CD4-positive, alpha-beta T cell treated with Interleukin-6 at 100 ng/mL for 8 hours (primary cell): ENCODE data around the gene RNU4-1.
A peak's percentile ranks its signal among the peaks of the same experiment; 100 is the strongest.
"Not testable (repeated sequence)": the region's sequence is repeated elsewhere in the genome, so short reads cannot be mapped to it uniquely, and the experiment has no call there.

Source experiments
- DNase-seq: peaks from one replicate; pipeline ENCODE4 v3.0.0-alpha.2; 2020; ENCODE audit warnings: mixed read lengths, low spot score

Gene RNU4-1

DNA sequence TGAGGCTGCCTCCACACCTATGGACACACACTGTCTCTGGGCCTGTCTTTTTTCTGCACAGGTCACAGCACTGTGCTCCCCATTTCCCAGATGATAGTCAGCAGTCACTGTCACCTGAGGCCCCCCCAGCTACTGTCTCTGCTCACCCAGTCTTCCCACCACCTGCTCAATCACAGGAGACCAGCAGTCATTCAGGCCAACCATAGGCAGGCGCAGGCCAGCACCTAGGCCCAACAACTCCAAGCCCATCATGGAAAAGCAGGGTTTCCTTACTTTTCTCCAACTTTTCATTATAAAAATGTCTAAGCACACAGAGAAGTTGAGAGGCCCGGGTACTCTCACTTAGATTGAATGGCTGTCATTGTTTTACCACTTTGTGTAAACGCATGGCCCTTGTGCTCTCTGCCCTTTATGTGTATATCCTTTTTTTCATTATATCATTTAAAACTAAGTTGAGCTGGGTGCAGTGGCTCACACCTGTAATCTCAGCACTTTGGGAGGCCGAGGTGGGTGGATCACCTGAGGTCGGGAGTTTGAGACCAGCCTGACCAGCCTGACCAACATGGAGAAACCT lies 34.6 kb downstream of the RNU4-1 start:
- DNase-seq = no peak

DNA sequence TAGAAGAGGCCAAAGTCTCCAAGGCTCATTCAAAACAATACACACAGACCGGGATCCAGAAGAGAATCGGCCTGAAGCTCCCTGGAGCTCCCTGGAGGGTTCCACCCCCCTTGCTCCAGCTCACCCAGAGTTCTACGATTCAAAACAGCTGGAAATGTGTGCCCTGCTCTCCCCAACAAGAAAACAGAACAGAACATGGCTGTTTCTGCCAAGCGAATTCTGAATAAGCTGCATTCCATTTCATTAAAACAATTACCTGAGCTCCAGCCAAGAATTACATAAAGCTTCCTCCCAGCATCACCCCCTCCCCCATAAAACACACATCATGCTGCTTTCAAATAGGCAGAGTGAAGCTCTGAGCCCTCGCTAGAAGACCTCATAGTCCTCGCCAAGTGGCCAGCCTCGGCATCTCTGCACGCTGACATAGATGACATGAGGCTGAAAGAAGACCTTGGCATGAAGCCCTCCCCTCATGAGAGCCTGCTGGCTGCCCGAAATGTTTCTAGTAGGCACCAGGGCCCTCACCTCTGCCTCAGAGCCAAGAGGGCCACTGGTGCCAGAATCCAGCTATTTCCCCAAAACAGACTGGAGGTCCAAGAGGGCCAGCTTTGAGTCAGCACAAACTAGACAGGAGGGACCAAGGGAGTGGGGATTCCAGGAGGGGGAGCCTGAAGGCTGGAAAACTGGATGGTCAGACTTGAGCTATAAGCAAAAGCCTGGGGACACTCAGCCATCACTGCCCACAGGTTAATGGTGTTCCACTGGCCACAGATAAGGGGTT lies 35.8 kb downstream of the RNU4-1 start:
- no peak for DNase-seq

DNA sequence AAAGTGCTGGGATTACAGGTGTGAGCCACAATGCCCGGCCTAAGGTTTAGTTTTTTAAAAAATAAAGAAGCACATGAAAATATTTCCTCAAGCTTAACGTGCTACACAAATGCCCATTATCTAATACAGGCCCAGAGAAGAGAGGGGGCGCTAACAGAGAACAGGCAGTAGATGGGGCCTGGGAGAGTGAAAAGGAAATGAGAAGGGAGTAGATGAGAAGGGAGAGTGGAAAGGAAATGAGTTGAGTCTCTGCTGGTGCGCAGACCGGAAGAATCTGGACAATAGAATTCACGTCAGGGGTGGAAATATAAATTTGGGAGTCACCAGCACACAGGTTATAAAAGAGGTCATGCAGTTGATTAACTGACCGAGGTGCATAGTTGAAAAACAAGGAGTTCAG lies 38.2 kb downstream of the RNU4-1 start:
- DNase-seq = no peak

DNA sequence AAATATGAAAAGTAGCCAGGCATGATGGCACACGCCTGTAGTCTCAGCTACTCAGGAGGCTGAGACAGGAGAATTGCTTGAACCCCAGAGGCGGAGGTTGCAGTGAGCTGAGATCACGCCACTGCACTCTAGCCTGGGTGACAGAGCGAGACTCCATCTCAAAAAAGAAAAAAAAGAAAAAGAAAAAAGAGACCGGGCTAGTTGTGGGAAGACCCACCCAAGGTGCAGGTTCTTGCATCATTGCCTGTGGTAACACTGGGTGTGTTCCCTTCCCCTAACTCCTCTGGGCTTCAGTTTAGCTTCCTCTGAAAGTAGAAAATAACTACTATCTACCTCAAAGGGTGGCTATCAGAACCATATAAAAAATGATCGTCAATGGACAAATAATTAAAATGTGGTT lies 39.7 kb downstream of the RNU4-1 start:
- DNase-seq = peak; percentile 75

DNA sequence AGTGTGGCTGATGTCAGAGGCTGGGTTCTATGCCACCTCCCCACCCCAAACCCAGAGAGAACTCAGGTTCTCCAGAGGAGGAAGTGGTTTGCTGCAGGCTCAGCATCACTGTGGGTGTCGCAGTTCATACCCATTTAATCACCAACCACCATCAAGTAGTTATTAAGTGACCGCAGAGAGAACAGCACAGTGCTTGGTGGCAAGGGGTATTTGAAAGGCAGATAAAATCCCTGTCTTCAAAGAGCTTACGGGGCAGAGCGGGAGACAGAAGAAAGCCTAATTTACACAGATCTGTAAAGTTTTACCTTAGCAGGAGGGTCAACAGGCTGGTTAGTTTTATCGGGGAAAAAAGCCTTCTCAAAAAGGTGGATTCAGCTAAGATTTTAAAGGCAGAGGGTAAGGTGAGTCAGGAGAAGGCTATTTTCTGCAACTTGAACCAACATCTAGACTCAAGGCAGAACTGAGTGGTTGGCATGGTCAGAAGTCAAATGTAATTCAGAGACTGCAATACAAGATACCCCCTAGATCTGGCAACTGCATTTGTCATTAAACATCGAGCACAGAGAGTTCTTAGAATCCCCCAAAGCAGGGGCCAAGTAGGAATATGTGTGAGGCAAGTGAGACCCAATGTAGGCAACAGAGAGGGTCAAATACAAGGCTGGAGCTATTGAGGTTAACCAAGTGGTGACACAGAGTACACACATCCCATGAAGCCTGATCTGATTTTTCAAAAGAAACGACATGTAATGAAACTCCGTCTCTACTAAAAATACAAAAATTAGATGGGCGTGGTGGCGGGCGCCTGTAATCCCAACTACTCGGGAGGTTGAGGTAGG lies 40.7 kb downstream of the RNU4-1 start:
- DNase-seq = peak; percentile 88

DNA sequence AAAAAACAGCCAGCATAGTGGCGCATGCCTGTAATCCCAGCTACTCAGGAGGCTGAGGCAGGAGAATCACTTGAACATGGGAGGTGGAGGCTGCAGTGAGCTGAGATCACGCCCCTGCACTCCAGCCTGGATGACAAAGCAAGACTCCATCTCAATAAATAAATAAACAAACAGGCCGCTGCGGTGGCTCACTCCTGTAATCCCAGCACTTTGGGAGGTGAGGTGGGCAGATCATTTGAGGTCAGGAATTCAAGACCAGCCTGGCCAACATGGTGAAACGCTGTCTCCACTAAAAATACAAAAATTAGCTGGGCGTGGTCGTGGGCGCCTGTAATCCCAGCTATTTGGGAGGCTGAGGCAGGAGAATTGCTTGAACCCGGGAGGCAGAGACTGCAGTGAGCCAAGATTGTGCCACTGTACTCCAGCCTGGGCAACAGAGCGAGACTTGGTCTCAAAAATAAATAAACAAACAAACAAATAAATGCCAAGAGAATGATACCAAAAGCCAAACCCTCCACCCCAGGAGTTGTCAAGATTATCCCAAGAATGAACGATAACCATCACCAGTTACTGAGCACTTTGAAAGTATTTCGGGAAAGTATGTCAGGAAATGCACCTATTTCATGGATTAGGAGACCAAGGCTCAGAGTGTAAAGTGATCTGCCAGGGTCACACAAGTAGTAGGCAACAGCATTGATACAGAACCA lies 41.5 kb downstream of the RNU4-1 start:
- not testable (repeated sequence) for DNase-seq

DNA sequence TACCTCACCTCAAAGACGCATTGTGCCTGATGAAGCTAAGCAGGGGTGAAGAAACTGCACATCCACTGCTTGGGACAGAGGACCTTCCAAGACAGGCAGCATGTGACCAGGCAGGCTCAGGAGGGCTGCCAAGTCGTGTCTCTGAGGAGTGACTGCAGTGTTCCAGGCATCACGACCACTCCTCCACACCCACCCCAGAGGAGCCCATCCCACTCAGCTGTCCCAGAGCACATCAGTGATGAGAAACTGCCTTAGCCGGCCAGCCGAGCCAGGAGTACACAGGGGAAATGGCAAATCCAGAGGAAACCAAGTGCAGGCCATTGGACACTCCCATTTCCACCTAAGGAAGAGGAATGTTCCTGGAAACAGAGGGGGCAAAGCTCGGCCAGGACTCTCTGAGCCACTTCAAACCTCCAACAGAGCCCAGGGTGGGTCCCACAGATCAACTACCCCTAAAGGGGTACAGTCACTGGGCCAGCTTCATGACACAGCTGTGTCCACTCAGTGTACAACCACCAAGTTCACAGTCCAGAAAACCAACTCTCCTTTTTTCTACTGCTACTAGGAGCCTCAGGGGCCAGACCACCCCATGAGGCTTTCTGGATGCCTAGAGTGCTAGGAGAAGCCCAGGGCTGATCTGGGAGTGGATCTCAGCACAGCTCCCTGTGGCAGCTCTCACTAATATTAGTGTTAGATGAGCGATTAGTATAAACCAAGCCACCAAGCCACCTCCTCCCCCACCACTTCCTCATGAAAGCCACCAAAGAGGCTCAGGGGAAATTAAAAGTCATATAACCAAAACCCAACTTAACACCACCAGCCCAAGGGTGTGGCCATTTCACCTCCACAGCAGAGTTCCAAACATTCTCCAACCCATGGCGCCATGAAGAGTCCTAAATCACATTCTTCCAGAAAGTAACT lies 42.9 kb downstream of the RNU4-1 start:
- DNase-seq = peak; percentile 51

DNA sequence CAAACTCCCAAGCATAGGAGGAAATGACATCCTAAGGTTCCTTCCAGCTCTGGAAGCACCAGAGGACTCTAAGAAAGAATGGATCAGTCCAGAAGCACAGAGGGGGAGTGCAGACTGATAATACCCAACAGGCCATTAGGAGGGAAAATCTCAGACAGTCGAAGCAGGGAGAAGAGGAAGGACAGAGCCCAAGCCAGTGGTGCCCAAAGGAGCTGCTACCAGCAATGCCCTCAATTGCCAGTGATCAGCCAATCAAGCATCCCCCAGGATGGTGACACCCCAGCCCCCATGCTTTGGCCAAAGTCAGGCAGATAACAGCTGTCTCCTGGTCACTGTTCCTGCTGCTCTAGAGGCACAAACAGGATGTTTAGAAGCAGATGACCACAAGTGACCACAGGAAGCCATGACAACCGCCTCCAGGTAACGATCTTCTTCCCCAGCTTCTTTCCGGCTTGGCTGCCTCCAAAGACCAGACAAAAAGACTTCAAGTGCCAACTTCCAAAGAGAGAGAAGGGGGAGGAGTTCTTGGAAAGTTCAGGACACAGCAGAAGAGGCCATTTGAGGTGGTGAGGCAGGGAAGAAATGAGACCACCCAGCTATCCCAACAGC lies 43.7 kb downstream of the RNU4-1 start:
- DNase-seq = no peak

DNA sequence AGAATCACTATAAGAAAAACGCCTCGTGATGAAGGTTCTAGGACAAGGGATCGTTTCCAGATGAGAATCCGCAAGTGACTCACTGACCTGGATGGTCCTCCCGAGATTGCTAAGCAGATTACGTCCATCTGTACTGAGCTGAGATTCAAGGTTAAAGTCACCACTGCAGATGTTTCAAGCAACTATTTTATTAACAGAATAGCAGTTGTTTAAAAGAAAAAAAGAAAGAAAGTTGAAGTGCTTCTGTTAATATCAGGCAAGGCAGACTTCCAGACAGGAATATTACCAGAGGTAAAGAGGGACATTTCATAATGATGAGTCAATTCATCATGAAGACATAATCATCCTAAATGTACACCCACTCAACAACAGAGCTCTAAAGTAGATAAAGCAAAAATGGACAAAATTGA lies 45.4 kb downstream of the RNU4-1 start:
- DNase-seq = no peak

DNA sequence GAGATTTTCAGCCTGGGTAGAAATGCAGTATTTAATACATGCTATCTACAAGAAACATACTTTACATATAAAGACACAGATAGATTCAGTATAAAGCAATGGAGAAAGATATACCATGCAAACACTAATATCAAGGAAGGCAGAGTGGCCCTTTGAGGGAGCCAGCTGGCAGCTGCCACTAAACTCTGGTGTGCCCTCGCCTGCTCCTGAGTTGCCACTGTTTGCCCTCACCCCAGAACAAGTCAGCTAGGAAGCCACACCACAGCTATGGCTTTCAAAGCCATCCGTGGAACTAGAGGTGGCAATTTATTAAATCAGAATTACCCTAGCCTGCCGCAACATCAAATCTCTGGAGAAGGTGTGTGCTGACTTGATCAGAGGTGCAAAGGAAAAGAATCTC lies 45.9 kb downstream of the RNU4-1 start:
- DNase-seq = no peak

DNA sequence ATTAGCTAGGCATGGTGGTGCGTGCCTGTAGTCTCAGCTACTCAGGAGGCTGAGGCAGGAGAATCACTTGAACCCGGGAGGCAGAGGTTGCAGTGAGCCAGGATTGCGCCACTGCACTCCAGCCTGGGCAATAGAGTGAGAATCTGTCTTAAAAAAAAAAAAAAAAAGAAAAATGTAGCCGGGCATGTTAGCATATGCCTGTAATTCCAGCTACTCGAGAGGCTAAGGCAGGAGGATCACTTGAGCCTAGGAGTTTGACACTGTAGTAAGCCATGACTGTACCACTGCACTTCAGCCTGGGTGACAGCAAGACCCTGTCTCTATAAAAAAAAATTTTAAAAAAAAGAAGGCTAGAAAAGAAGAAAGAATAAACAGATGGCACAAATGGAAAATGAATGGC lies 46.3 kb downstream of the RNU4-1 start:
- DNase-seq = not testable (repeated sequence)
